ENCODE results near the gene COPS2. TPM values are rescaled to one million over a fixed set of nuclear protein-coding genes. Genes with fewer than 3 reads are reported as not detected.
"Not testable (repeated sequence)": the region's sequence is repeated elsewhere in the genome, so short reads cannot be mapped to it uniquely, and the experiment has no call there.

COPS2 gene
- total and polyA plus RNA-seq, 5 donors: 43.1 to 78.2 (median 68.1) TPM

DNA sequence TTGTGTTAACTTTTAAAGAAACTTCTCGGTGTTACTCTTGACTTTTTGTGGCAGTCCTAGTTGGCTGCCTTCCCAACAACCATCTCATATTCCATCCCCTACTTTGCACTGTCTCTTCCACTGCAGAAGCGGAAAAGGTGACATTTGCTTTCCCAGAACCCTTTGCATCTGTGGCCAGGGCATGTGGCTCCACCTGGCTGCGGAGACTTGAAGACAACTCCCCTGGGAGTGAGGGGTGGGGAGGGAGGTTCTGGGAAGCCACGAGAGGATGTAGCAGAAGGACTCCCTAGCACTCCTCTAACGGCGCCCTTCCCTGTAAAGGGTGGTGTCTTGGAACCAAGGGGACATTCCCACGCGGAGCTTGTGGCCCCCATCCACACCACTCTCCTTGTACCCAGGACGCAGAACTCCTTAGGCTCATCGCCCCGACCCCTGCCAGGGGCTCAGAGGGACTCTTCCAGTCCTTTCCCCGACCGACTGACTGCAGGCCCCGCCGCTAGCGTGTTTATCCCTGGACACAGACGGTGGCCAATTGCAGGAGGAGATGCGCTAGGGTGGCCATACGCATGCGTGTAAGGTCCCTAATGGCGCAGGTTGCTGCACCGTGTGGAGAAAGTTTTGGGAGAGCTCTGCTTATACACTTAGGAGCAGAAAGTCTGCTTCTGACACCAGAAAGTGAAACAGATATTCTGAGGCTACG is 75.9 kb downstream of the COPS2 start:
- Histone ChIP-seq H3K4me1 (ENCODE audit: control insufficient read depth, insufficient read depth, low read length) (peaks cover 2% of the 10 kb centered on the region), H3K27ac (ENCODE audit: low read length) (no peak overlapping the region), H3K9me3 (ENCODE audit: control insufficient read depth, low read length) (no peaks in the 10 kb centered on the region), H3K4me3 (ENCODE audit: low read length) (no peak overlapping the region), H3K27me3 (ENCODE audit: control insufficient read depth, insufficient read depth) (no peaks in the 10 kb centered on the region)
- WGBS: 90% methylated on average over 23 of the region's 23 CpGs
- ATAC-seq (no peak), DNase-seq (no peak)
- intact Hi-C loops (cut with DNase I): no loop called here

DNA sequence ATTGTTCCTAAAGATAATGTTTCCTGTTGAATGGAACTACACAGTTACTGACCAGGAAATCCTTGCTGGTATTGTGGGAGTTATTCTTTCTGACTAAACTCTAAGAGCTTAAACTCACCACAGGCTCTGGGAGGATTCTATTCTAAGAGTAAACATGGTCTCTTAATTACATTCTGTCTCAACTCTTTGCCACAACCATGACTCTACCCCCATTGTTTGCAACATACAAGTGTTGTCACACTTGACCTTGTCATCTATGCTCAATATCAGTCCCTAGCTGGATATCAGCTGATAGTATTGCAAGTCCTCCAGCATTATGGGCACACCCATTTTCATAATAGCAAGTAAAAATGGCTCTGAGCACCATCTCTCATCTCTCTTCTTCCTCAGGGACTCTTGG is 79.5 kb downstream of the COPS2 start:
- H3K9me3 ChIP-seq (ENCODE audit: control insufficient read depth, low read length): no peaks in the 10 kb centered on the region
- no peak for DNase-seq
- H3K4me1 ChIP-seq (ENCODE audit: control insufficient read depth, insufficient read depth, low read length): peaks cover 2% of the 10 kb centered on the region
- no peak overlapping the region for H3K27ac ChIP-seq (ENCODE audit: low read length)
- intact Hi-C loops (cut with DNase I): no loop called here
- H3K4me3 ChIP-seq (ENCODE audit: low read length): no peak overlapping the region
- ATAC-seq: no peak
- no peaks in the 10 kb centered on the region for H3K27me3 ChIP-seq (ENCODE audit: control insufficient read depth, insufficient read depth)

DNA sequence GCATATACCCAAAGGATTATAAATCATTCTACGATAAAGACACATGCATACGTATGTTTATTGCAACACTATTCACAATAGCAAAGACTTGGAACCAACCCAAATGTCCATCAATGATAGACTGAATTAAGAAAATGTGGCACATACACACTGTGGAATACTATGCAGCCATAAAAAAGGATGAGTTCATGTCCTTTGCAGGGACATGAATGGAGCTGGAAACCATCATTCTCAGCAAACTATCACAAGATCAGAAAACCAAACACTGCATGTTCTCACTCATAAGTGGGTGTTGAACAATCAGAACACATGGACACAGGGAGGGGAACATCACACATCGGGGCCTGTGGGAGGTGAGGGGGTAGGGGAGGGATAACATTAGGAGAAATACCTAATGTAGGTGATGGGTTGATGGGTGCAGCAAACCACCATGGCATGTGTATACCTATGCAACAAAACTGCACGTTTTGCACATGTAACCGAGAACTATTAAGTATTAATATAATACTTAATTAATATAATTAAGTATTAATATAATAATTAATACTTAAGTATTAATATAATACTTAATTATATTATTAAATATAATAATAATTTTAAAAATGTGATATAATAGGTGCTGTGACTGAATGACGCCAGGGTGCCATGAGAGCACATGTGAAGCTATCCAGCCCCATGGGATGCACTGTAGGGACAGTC is 80.7 kb downstream of the COPS2 start:
- ATAC-seq; H3K4me1 ChIP-seq (ENCODE audit: control insufficient read depth, insufficient read depth, low read length); DNase-seq; H3K27me3 ChIP-seq (ENCODE audit: control insufficient read depth, insufficient read depth); H3K9me3 ChIP-seq (ENCODE audit: control insufficient read depth, low read length); H3K27ac ChIP-seq (ENCODE audit: low read length); intact Hi-C loops (cut with DNase I); H3K4me3 ChIP-seq (ENCODE audit: low read length): not testable (repeated sequence)
- WGBS: 91% methylated on average over 6 of the region's 6 CpGs

Small RNA genes within 50 kb of the gene (microRNA-seq; reads per million reads assigned to microRNA genes)
- gene MIR4716: 0 to 0.54 reads per million in 2 donors

Other genes with a start within 250 kb of the COPS2 start
- gene SHC4, start 191.7 kb downstream of the COPS2 start, total RNA-seq: 1 to 10 TPM; 2.6 to 6.6 (median 3.6) TPM
- 2.4 TPM for gene SHC4, start 191.7 kb downstream of the COPS2 start, polyA plus RNA-seq
- gene SECISBP2L, start 109.2 kb downstream of the COPS2 start, total RNA-seq: 10 to 100 TPM; 31.7 to 36.9 (median 34.4) TPM
- gene SECISBP2L, start 109.2 kb downstream of the COPS2 start, polyA plus RNA-seq: 9.1 TPM
- 10 to 100 TPM; 26.9 to 37.7 (median 30.2) TPM for gene GALK2, start 14.6 kb upstream of the COPS2 start, total RNA-seq
- gene GALK2, start 14.6 kb upstream of the COPS2 start, polyA plus RNA-seq: 19.2 TPM

All from right cardiac atrium (tissue), 5 donors.